Stimulated activated naive CD8-positive, alpha-beta T cell treated with anti-CD3 and anti-CD28 coated beads, Interleukin-15, Interleukin-2, amounts not matched to agents 100 ng/mL and 50 ng/mL, for 24 hours (primary cell): Measurements from ENCODE around the gene ROCK1.
"Not testable (repeated sequence)": the region's sequence is repeated elsewhere in the genome, so short reads cannot be mapped to it uniquely, and the experiment has no call there.

ENCODE experiments used
- H3K27ac Mint-ChIP-seq: one replicate; pipeline ENCODE4 v1.8.0; 2021; ENCODE audit warnings: mild to moderate bottlenecking, mixed read lengths
- H3K27me3 Mint-ChIP-seq: one replicate; pipeline ENCODE4 v1.8.0; 2021; ENCODE audit warnings: mixed read lengths
- H3K36me3 Mint-ChIP-seq: one replicate; pipeline ENCODE4 v1.8.0; 2021; ENCODE audit warnings: low read depth, mixed read lengths
- H3K4me1 Mint-ChIP-seq: one replicate; pipeline ENCODE4 v1.8.0; 2021; ENCODE audit warnings: low read depth, mixed read lengths
- H3K4me3 Mint-ChIP-seq: one replicate; pipeline ENCODE4 v1.8.0; 2021; ENCODE audit warnings: mild to moderate bottlenecking, mixed read lengths
- H3K9me3 Mint-ChIP-seq: one replicate; pipeline ENCODE4 v1.8.0; 2021; ENCODE audit warnings: mixed read lengths

The ROCK1 gene

GRCh38 chr18:21051620-21052019 is 60.0 kb downstream of the ROCK1 start:
- H3K27me3 Mint-ChIP-seq: no peaks in the 10 kb centered on the region
- peaks cover 18% of the 10 kb centered on the region for H3K36me3 Mint-ChIP-seq
- no peaks in the 10 kb centered on the region for H3K9me3 Mint-ChIP-seq
- no peak overlapping the region for H3K27ac Mint-ChIP-seq
- H3K4me1 Mint-ChIP-seq: peaks cover 27% of the 10 kb centered on the region
- no peak overlapping the region for H3K4me3 Mint-ChIP-seq

GRCh38 chr18:21049306-21049705 is 62.3 kb downstream of the ROCK1 start:
- no peak overlapping the region for H3K4me3 Mint-ChIP-seq
- no peak overlapping the region for H3K27ac Mint-ChIP-seq
- no peaks in the 10 kb centered on the region for H3K9me3 Mint-ChIP-seq
- H3K4me1 Mint-ChIP-seq: peaks cover 31% of the 10 kb centered on the region
- H3K36me3 Mint-ChIP-seq: peaks cover 29% of the 10 kb centered on the region
- no peaks in the 10 kb centered on the region for H3K27me3 Mint-ChIP-seq

- H3K4me1 Mint-ChIP-seq: peaks cover 34% of the 10 kb centered on the region
- H3K27me3 Mint-ChIP-seq: no peaks in the 10 kb centered on the region
- H3K27ac Mint-ChIP-seq: no peak overlapping the region
- H3K36me3 Mint-ChIP-seq: peaks cover 29% of the 10 kb centered on the region
- no peak overlapping the region for H3K4me3 Mint-ChIP-seq
- H3K9me3 Mint-ChIP-seq: no peaks in the 10 kb centered on the region
Measured at GRCh38 chr18:21047126-21047525, 64.5 kb downstream of the ROCK1 start.

GRCh38 chr18:21040466-21040865 is 71.1 kb downstream of the ROCK1 start:
- no peaks in the 10 kb centered on the region for H3K9me3 Mint-ChIP-seq
- H3K4me3 Mint-ChIP-seq: no peak overlapping the region
- peaks cover 29% of the 10 kb centered on the region for H3K36me3 Mint-ChIP-seq
- no peaks in the 10 kb centered on the region for H3K27me3 Mint-ChIP-seq
- H3K27ac Mint-ChIP-seq: no peak overlapping the region
- H3K4me1 Mint-ChIP-seq: peaks cover 4% of the 10 kb centered on the region

- H3K36me3 Mint-ChIP-seq: peaks cover 41% of the 10 kb centered on the region
- H3K27ac Mint-ChIP-seq: no peak overlapping the region
- H3K27me3 Mint-ChIP-seq: no peaks in the 10 kb centered on the region
- peaks cover 8% of the 10 kb centered on the region for H3K9me3 Mint-ChIP-seq
- H3K4me3 Mint-ChIP-seq: no peak overlapping the region
- no peaks in the 10 kb centered on the region for H3K4me1 Mint-ChIP-seq
Measured at GRCh38 chr18:21038201-21038600, 73.4 kb downstream of the ROCK1 start.

GRCh38 chr18:21031845-21032244 is 79.8 kb downstream of the ROCK1 start:
- Mint-ChIP-seq H3K4me3 (no peak overlapping the region), H3K36me3 (peaks cover 54% of the 10 kb centered on the region), H3K4me1 (peaks cover 8% of the 10 kb centered on the region), H3K27ac (no peak overlapping the region), H3K9me3 (peaks cover 19% of the 10 kb centered on the region), H3K27me3 (no peaks in the 10 kb centered on the region)

- not testable (repeated sequence) for H3K27me3 Mint-ChIP-seq, H3K27ac Mint-ChIP-seq, H3K9me3 Mint-ChIP-seq, H3K4me3 Mint-ChIP-seq, H3K4me1 Mint-ChIP-seq
- peaks cover 70% of the 10 kb centered on the region for H3K36me3 Mint-ChIP-seq
Measured at GRCh38 chr18:21018257-21018656, 93.4 kb downstream of the ROCK1 start.

GRCh38 chr18:21012308-21012707 is 99.3 kb downstream of the ROCK1 start:
- Mint-ChIP-seq H3K36me3 (peaks cover 79% of the 10 kb centered on the region), H3K4me1 (no peaks in the 10 kb centered on the region), H3K27ac (no peak overlapping the region), H3K4me3 (no peak overlapping the region), H3K27me3 (no peaks in the 10 kb centered on the region), H3K9me3 (peaks cover 13% of the 10 kb centered on the region)

GRCh38 chr18:21004726-21005125 is 106.9 kb downstream of the ROCK1 start:
- Mint-ChIP-seq H3K4me1 (peaks cover 4% of the 10 kb centered on the region), H3K27me3 (no peaks in the 10 kb centered on the region), H3K27ac (no peak overlapping the region), H3K4me3 (no peak overlapping the region), H3K9me3 (no peaks in the 10 kb centered on the region), H3K36me3 (peaks cover 78% of the 10 kb centered on the region)

GRCh38 chr18:21000667-21001066 is 110.9 kb downstream of the ROCK1 start:
- Mint-ChIP-seq H3K36me3 (peaks cover 80% of the 10 kb centered on the region), H3K4me1 (peaks cover 26% of the 10 kb centered on the region), H3K27me3 (no peaks in the 10 kb centered on the region), H3K4me3 (no peak overlapping the region), H3K9me3 (no peaks in the 10 kb centered on the region), H3K27ac (no peak overlapping the region)

- H3K4me3 Mint-ChIP-seq: no peak overlapping the region
- peaks cover 57% of the 10 kb centered on the region for H3K36me3 Mint-ChIP-seq
- H3K4me1 Mint-ChIP-seq: peaks cover 26% of the 10 kb centered on the region
- no peak overlapping the region for H3K27ac Mint-ChIP-seq
- no peaks in the 10 kb centered on the region for H3K27me3 Mint-ChIP-seq
- no peaks in the 10 kb centered on the region for H3K9me3 Mint-ChIP-seq
Measured at GRCh38 chr18:20997371-20997770, 114.2 kb downstream of the ROCK1 start.

- H3K9me3 Mint-ChIP-seq: no peaks in the 10 kb centered on the region
- no peak overlapping the region for H3K4me3 Mint-ChIP-seq
- H3K4me1 Mint-ChIP-seq: peaks cover 26% of the 10 kb centered on the region
- peaks cover 54% of the 10 kb centered on the region for H3K36me3 Mint-ChIP-seq
- H3K27me3 Mint-ChIP-seq: no peaks in the 10 kb centered on the region
- no peak overlapping the region for H3K27ac Mint-ChIP-seq
Measured at GRCh38 chr18:20996418-20996817, 115.2 kb downstream of the ROCK1 start.

GRCh38 chr18:20988726-20989125 is 122.9 kb downstream of the ROCK1 start:
- Mint-ChIP-seq H3K9me3 (no peaks in the 10 kb centered on the region), H3K4me3 (no peak overlapping the region), H3K4me1 (no peaks in the 10 kb centered on the region), H3K27ac (no peak overlapping the region), H3K36me3 (peaks cover 64% of the 10 kb centered on the region), H3K27me3 (no peaks in the 10 kb centered on the region)

- no peaks in the 10 kb centered on the region for H3K4me1 Mint-ChIP-seq
- no peaks in the 10 kb centered on the region for H3K27me3 Mint-ChIP-seq
- H3K36me3 Mint-ChIP-seq: peaks cover 72% of the 10 kb centered on the region
- no peak overlapping the region for H3K27ac Mint-ChIP-seq
- no peaks in the 10 kb centered on the region for H3K9me3 Mint-ChIP-seq
- H3K4me3 Mint-ChIP-seq: no peak overlapping the region
Measured at GRCh38 chr18:20975077-20975476, 136.5 kb downstream of the ROCK1 start.

- Mint-ChIP-seq H3K27ac (no peak overlapping the region), H3K4me3 (no peak overlapping the region), H3K4me1 (no peaks in the 10 kb centered on the region), H3K36me3 (peaks cover 74% of the 10 kb centered on the region), H3K27me3 (no peaks in the 10 kb centered on the region), H3K9me3 (no peaks in the 10 kb centered on the region)
Measured at GRCh38 chr18:20971886-20972267, 139.7 kb downstream of the ROCK1 start.

GRCh38 chr18:20966795-20967194 is 144.8 kb downstream of the ROCK1 start:
- peaks cover 67% of the 10 kb centered on the region for H3K36me3 Mint-ChIP-seq
- no peaks in the 10 kb centered on the region for H3K4me1 Mint-ChIP-seq

More at GRCh38 chr18:20966795-20967194, 144.8 kb downstream of the ROCK1 start:
- no peaks in the 10 kb centered on the region for H3K27me3 Mint-ChIP-seq
- H3K4me3 Mint-ChIP-seq: no peak overlapping the region
- H3K27ac Mint-ChIP-seq: no peak overlapping the region
- H3K9me3 Mint-ChIP-seq: no peaks in the 10 kb centered on the region
